HuH-7.5 (cell line): ENCODE data around the gene ABHD12B.

ENCODE experiments used
- DNase-seq: peaks from one replicate; pipeline ENCODE4 v3.0.0; 2011; ENCODE audit warnings: low spot score

ABHD12B gene, protein sequence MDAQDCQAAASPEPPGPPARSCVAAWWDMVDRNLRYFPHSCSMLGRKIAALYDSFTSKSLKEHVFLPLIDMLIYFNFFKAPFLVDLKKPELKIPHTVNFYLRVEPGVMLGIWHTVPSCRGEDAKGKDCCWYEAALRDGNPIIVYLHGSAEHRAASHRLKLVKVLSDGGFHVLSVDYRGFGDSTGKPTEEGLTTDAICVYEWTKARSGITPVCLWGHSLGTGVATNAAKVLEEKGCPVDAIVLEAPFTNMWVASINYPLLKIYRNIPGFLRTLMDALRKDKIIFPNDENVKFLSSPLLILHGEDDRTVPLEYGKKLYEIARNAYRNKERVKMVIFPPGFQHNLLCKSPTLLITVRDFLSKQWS

DNA sequence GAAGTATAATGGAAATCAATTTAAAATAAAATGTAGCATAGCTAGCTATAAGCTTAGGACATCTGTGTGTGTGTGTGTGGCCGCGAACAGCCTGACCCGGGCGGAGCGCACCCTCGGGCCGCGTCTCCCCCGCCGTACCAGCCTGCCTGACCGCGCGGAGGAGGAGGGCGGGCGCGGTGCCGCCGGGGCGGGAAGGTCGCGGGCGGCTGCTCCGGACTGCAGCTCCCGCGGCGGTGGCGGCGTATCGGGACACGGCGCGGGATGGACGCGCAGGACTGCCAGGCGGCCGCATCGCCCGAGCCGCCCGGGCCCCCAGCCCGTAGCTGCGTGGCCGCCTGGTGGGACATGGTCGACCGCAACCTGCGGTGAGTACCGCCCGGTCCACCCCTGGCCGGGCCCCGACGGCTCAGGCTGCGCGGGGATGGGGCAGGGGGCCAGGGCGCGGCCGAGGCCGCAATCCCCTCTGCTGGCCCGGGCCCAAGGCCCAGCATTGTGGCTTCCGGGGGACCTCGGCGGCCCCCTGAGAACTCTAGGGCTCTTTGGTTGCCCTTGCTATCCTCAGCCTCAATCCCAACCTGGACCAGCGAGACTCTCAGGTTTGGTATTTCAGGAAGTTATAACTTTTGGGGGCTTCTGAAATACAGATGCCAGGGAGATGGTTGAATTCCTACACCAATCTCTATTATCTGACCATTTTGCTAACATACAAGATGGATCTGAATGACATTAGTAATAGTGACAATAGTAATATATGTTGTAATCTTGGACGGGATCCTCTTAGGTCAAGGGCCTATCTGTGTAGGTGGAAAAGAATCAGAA is at the start of gene ABHD12B:
Gene ABHD12B (plus strand): TSS at position 140 of the 819 bp plus-strand sequence. CDS start 122 bp downstream, at position 262.
- no peak for DNase-seq

DNA sequence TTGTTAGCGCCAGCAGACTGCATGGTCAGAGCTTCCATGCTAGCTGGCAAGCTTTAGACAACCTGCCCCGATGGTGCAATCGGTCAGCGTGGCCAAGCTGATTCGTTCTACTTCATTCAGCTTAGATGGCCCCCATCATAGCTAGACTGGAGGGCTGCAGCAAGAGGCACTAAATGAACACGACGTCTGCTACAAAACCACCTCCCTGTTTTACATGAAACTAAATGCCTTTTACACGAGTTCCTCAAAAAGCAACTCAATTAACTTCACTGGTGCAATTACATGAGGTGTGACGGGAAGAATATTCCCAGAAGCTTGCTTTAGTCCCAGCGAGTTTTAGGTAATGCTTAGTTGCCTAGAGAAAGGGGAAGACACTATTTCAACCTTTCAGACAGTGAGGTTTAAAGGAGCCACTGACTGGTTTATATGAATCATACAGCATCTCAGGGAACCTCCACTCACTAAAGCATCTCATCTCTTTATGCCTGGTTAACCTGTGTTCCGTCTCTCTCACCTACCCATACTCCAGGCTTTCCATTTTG is 49.3 kb upstream of the ABHD12B start:
- DNase-seq = no peak

- no peak for DNase-seq
Observed at GRCh38 chr14:50823051-50823761, 48.6 kb upstream of the ABHD12B start.

DNA sequence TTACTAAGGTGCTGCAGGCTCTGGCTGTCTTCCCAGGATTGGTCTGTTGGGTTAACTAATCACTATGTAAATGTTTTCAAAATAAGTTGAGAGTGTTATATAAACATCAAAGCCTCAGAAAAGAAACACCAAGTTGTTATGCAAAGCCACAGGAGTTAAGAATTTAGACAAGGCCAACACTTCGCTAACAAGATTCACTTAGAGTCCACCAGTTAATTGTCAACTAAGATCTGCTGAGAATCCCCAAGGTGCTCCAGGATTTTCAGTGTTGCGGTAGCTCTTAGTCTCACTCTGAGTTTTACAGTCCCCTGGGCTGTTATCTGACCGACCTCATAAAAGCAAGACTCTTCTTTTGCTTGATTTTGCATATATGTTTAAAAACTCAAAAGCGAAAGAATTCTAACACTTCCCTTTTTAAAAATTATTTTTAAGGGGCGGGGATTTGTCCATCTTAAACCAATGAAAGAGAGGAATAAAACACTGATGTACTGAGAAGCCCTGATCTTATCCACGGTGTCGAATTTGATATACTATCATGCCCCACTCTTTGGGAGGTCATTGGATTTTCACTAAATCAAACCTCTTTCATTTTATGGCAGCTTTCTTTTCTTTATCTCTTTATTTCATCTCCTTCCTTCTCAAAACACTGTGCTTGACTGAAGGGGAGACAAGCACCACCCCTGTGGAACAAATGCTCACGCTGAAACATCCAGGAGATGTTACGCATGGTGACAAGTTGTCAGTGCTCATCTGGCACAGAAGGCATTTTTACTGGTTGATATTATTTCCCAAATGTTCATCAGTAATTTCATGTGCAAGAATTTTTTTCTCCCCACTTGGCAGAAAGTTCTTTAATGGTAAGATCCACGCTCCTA is 47.9 kb upstream of the ABHD12B start:
- DNase-seq = no peak

- DNase-seq = no peak
Observed at GRCh38 chr14:50825307-50825706, 46.5 kb upstream of the ABHD12B start.

GRCh38 chr14:50826681-50827080 is 45.2 kb upstream of the ABHD12B start:
- DNase-seq = no peak

DNA sequence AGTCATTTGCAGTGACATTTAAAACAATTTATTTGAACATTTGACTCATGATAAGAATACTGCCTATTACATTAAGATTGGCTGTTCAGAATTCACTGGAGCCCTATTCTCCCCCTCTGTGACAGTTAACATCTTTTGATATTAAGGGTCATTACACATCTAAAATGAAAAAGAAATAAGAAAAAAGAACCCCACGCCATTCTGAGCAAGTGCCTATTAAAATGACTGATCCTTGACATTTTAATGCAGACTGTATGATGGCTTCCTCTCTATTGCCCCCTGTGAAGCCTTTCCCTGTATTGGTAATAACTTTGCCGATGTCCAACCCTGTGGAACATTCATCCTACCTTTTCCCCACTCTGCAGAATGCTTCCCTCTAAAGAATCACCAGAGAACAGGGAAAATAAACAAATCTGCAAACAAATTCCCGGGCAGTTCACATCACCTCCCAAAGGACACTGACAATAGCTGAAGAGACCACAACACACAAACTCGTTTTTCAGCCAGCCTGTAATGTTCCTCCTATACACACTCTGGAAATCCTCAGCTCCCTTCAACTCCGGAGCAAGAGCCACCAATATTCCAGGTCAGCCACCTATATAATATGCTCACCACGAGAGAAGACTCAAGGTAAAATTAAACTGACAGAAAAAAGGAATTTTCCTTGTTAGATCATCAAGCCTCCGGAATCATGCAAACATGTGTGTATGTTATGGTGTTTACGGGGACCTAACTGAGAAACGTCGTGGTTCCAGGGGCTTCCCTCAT is 42.9 kb upstream of the ABHD12B start:
- no peak for DNase-seq

DNA sequence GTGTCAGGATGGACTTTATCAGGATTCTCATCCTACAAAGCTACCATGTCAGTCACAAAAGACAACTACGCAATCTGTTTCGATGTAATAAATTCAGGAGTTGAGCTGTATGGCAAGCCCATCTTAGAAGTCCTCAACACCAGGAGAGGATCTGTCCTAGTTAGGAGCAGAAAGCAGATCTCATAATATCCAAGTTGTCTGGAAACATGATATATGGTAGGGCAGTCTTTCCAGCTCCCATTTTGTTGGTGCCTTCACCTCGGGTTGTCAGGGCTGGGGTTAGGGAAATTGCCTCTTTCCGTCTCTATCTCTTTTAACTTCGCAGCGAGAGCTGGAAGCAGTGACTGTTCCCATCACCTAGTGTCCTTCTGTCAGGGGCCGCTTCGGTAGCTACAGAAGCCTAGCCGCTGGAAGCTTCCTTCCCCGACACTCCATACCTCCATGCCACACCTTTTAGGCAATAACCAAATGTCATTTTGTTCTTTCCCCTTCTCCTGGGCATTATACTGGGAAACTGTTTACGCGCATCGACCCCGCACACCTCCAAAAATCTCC is 42.3 kb upstream of the ABHD12B start:
- no peak for DNase-seq

DNA sequence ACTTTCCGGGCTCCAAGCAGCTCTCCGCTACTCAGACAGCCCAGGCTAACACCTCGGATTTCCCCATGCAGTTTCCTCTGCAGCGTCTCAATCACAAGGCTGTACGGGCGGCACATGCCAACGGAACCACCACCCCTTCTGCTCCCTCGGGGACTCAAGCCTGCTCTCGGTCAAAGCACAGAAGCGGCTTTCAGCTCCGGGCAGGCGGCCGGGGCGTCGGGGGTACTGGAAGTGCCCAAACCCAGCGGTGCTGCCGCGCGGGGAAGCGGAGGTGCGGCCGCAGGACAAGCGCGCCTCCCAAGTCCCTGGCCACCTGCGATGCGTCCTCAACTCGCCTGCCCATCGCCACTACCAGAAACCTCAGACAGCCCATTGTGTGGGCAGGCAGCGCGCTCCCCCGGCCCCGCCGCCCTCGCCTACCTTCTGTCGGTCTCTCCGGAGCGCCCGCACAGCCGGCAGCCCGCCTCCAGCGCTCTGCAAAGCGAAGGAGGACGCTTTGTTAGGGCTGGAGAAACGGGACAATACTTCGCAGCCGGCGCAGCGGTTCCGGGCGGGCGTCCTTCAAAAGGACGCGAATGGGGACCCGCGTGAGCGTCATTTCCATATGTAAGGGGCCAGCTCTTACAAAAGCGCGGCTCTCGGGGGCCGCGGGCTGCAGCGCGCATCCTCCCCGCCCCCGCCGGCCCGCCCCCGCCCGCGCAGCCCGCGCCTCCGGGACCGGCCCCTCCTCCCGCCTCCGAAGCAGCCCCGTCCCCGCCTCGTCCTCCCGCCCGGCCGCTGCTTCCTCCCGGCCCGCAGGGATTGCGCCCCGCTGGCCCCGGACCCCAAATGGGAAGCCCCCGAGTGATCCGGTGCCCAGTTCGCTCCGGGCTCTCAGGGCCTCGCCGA is 41.6 kb upstream of the ABHD12B start:
- peak; percentile 20 for DNase-seq

- DNase-seq = peak; percentile 53
Observed at GRCh38 chr14:50830932-50831725, 40.7 kb upstream of the ABHD12B start, which contains the start of gene NIN. TSS of gene NIN (minus strand) at chr14:50831162. CDS start at chr14:50822056, 9,106 bp downstream.

DNA sequence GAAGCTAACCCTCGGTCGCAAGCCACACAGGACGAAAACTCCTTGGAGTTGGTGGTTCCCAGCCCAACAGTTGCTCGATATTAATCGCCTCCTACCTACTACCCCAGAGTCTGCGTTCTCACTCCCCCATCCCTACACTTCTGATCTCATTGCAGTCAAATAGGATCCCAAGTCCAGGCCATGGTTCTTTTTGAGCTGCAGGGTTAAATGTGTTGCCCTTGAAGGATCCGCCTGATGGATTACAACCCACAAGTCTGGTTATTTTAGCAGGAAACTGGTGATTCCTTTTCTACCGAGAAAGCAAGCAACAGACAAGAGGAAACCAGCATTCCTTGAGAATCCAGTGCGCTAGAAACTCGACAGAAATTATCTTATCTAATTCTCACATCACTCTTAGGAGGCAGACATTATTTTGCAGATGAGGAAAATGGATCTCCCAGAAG is 40.1 kb upstream of the ABHD12B start:
- DNase-seq = no peak

DNA sequence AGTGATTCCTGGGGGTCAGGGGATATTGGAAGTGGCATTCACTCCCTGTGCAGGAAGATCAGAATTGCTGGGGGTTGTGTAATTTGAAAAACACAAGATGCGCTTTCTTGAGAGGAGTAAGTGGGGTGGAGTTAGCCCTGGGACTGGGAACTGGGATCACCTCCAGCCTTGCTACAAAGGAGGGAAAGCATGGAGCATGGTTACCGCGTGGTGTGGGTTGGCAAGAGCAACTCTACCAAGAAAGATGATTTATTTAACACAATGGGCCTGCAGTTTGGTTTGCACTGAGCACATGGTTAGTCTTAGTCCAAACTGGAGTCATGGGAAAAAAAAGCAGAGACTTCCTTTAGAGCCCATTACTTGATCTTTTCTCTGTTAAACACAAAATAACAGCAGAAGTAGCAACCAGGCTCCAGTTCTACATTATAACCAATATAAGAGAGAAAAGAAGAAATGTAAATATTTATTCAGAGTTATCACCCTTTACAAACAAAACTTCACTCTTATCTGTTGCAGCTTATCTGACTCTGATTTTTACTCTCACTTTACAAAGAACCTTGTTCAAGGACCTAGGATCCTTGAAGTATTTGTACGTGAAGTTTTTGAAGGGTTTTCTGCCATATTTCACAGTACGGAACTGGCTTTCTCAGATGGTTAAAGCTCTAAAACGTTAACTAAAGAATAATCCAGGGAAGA is 38.8 kb upstream of the ABHD12B start:
- DNase-seq = no peak

DNA sequence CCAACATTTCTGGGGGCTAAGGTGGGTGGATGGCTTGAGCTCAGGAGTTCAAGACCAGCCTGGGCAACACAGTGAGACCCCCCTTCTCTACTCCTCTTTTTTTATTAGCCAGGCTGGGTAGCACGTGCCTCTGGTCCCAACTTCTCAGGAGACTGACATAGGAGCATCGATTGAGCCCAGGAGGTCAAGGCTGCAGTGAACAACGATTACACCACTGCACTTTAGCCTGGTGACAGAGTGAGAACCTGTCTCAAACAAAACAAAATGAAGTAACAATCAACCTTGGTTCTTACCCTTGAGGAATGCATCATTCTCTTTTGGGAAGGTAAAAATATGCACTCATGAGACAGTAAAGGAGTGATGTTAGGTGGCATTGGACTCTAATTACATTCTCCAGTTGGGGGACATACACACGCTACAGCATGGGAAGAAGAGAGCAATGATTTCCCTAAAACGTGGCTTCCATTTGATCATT is 37.0 kb upstream of the ABHD12B start:
- no peak for DNase-seq

GRCh38 chr14:50835280-50835679 is 36.6 kb upstream of the ABHD12B start:
- no peak for DNase-seq

DNA sequence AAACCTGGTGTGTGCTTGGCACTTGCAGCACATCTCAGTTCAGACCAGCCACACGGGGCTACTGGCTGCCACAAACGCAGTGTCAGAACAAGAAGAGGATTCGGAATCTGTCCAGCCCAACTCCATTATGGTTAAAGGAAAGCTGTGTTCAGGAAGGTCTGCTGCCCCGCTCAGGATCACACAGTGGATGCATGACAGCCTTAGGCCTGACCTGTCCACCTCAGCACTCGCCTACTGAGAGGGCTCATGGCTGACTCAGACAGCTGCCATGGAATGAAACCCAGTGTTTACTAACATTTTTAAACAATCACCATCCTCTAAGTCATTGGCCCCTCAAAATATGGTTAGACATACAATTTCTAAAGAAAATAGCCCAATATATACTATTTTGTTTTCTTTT is 35.3 kb upstream of the ABHD12B start:
- no peak for DNase-seq

GRCh38 chr14:50837271-50837670 is 34.6 kb upstream of the ABHD12B start:
- no peak for DNase-seq

- no peak for DNase-seq
Observed at GRCh38 chr14:50837850-50838470, 33.9 kb upstream of the ABHD12B start.
